Caco-2 (cell line): ENCODE measurements around the gene HNRNPC. TPM values are rescaled to one million over a fixed set of nuclear protein-coding genes. Genes with fewer than 3 reads are reported as not detected.
"Not testable (repeated sequence)": the region's sequence is repeated elsewhere in the genome, so short reads cannot be mapped to it uniquely, and the experiment has no call there.

Experiments
- BruUV-seq: library from RNA; stranded (reverse); fragments of 400-500 nt; replicated peaks from 2 replicates; lab custom pipeline; 2021; lab: Mats Ljungman, UMichigan
- CTCF ChIA-PET: fragments of 300-600 bp; sonication (Branson Sonifier 250); formaldehyde crosslinking; loops from one replicate; lab custom pipeline; 2022; ENCODE audit warnings: antibody characterized with exemption; lab: Charles Lee
- POLR2A ChIA-PET: fragments of 300-600 bp; sonication (Branson Sonifier 250); formaldehyde crosslinking; loops from one replicate; lab custom pipeline; 2022; ENCODE audit warnings: antibody characterized with exemption; lab: Charles Lee
- DNase-seq, 2 experiments: peaks; one replicate each; pipeline versions ENCODE4 v3.0.0 to v3.0.0-alpha.2; 2020 to 2022
- H3K27me3 ChIP-seq: replicated peaks from 2 replicates; pipeline ENCODE4 v1.6.0; 2011; ENCODE audit warnings: low read length; ENCODE audit not compliant: control insufficient read depth, insufficient read depth
- H3K36me3 ChIP-seq: 2 replicates; pipeline ENCODE4 v1.5.1; 2011; ENCODE audit warnings: low read length; ENCODE audit not compliant: control insufficient read depth, insufficient read depth
- H3K4me1 ChIP-seq: fragments of 250-450 bp; sonication (Bioruptor Pico); 2 replicates; pipeline ENCODE4 v1.5.1; 2020; ENCODE audit warnings: mild to moderate bottlenecking
- H3K4me3 ChIP-seq: 2 replicates; pipeline ENCODE4 v1.5.1; 2011; ENCODE audit warnings: low read depth, mild to moderate bottlenecking, control low read depth, low read length
- H3K9me3 ChIP-seq: fragments of 250-450 bp; sonication (Bioruptor Pico); 2 replicates; pipeline ENCODE4 v1.5.1; 2020; ENCODE audit warnings: mild to moderate bottlenecking, moderate library complexity
- H3K27ac Mint-ChIP-seq: one replicate; pipeline ENCODE4 v1.8.0; 2022; ENCODE audit warnings: mixed read lengths; ENCODE audit not compliant: unreplicated experiment
- H3K27me3 Mint-ChIP-seq: one replicate; pipeline ENCODE4 v1.8.0; 2022; ENCODE audit warnings: mixed read lengths; ENCODE audit not compliant: insufficient read depth, unreplicated experiment
- H3K36me3 Mint-ChIP-seq: one replicate; pipeline ENCODE4 v1.8.0; 2022; ENCODE audit warnings: mild to moderate bottlenecking, mixed read lengths; ENCODE audit not compliant: insufficient read depth, unreplicated experiment
- H3K4me1 Mint-ChIP-seq: one replicate; pipeline ENCODE4 v1.8.0; 2022; ENCODE audit warnings: low read depth, mixed read lengths; ENCODE audit not compliant: unreplicated experiment
- H3K4me3 Mint-ChIP-seq: one replicate; pipeline ENCODE4 v1.8.0; 2022; ENCODE audit warnings: mild to moderate bottlenecking, moderate library complexity, mixed read lengths; ENCODE audit not compliant: unreplicated experiment
- H3K9me3 Mint-ChIP-seq: one replicate; pipeline ENCODE4 v1.8.0; 2022; ENCODE audit warnings: mixed read lengths; ENCODE audit not compliant: unreplicated experiment
- CTCF ChIP-seq, 2 experiments: fragments of 200-600 bp in 1 of 2; IDR thresholded peaks; 1 replicate in 1 of 2; 2 replicates in 1 of 2; pipeline versions ENCODE4 v1.5.1 to v1.8.0; 2011 to 2022; ENCODE audit warnings: antibody characterized with exemption in 1 of 2, control low read depth in 1 of 2, inconsistent platforms in 1 of 2, low read depth in 1 of 2, low read length in 1 of 2, mild to moderate bottlenecking in 1 of 2, moderate library complexity in 1 of 2; ENCODE audit not compliant: insufficient read depth in 1 of 2, severe bottlenecking in 1 of 2, unreplicated experiment in 1 of 2
- intact Hi-C: fragments of 100-400 bp; cut with micrococcal nuclease; formaldehyde crosslinking; loops from one replicate; pipeline ENCODE4 v1.10.0; 2022; ENCODE audit not compliant: unreplicated experiment
- total RNA-seq: library from RNA; stranded (reverse); gene quantifications from 2 replicates; pipeline ENCODE4 v1.2.3, GENCODE V29; 2022

The HNRNPC gene
- total RNA-seq, 1 experiment from 2014 or later = 512 TPM

- H3K27me3 ChIP-seq = no peaks in the 10 kb centered on the region
- Mint-ChIP-seq H3K9me3 (no peaks in the 10 kb centered on the region), H3K27ac (peak overlapping the region; percentile 89), H3K36me3 (no peaks in the 10 kb centered on the region), H3K4me3 (peak overlapping the region; percentile 78), H3K4me1 (no peaks in the 10 kb centered on the region), H3K27me3 (no peaks in the 10 kb centered on the region)
- peaks cover 21% of the 10 kb centered on the region for H3K4me1 ChIP-seq
- no TSS peak for BruUV-seq
- no peaks in the 10 kb centered on the region for H3K36me3 ChIP-seq
- H3K9me3 ChIP-seq = no peaks in the 10 kb centered on the region
- peak overlapping the region; percentile 36 for H3K4me3 ChIP-seq
- intact Hi-C loops = loop anchor here (1.0 to 2.0 kb wide), 2 partner anchors 39 to 248 kb away; partner anchors contain the start of gene HNRNPC
- ChIA-PET CTCF (no interaction called here), POLR2A (interaction anchor here (1.5 kb wide), 1 partner anchor 147 kb away, joined by 5 read pairs; the partner anchor contains the start of gene CHD8)
- peak; percentile 93 to 97 for DNase-seq
- no peak for TF ChIP-seq CTCF (IDR thresholded peaks at IDR 0.05; ENCODE audit: insufficient read depth in 1 of 2, low read depth in 1 of 2, low read length in 1 of 2, severe bottlenecking in 1 of 2, unreplicated experiment in 1 of 2)
Measured at GRCh38 chr14:21308479-21309237, 39.4 kb upstream of the HNRNPC start.

DNA sequence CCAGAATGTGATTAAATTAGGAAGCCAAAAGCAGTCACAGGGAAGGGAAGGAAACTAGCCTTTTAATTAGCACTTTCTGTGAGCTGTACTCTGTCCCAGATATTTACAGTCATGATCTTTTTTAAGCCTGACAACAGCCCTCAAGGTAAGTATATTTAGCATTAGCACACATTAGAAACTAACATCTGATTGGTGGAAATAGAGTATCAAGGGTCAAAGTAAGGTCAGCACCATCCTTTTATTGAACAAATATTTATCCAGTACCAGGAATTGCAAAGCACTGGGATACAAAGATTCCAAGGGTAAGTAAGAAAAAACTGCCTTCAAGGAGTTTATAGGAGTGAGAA is 38.9 kb upstream of the HNRNPC start:
- H3K4me3 ChIP-seq = peak overlapping the region; percentile 36
- no peak for DNase-seq
- H3K4me1 ChIP-seq = peaks cover 21% of the 10 kb centered on the region
- no peaks in the 10 kb centered on the region for H3K9me3 ChIP-seq
- H3K4me3 Mint-ChIP-seq = peak overlapping the region; percentile 78
- H3K27ac Mint-ChIP-seq = peak overlapping the region; percentile 89
- H3K36me3 ChIP-seq = no peaks in the 10 kb centered on the region
- no peaks in the 10 kb centered on the region for H3K36me3 Mint-ChIP-seq
- no peaks in the 10 kb centered on the region for H3K4me1 Mint-ChIP-seq
- H3K9me3 Mint-ChIP-seq = no peaks in the 10 kb centered on the region
- intact Hi-C loops = loop anchor here (1.0 to 2.0 kb wide), 2 partner anchors 39 to 249 kb away; partner anchors contain the start of gene HNRNPC
- H3K27me3 Mint-ChIP-seq = no peaks in the 10 kb centered on the region
- H3K27me3 ChIP-seq = no peaks in the 10 kb centered on the region
- ChIA-PET POLR2A (interaction anchor here (1.5 kb wide), 1 partner anchor 147 kb away, joined by 5 read pairs; the partner anchor contains the start of gene CHD8), CTCF (no interaction called here)
- no peak for TF ChIP-seq CTCF (IDR thresholded peaks at IDR 0.05; ENCODE audit: insufficient read depth in 1 of 2, low read depth in 1 of 2, low read length in 1 of 2, severe bottlenecking in 1 of 2, unreplicated experiment in 1 of 2)
- TSS peak; percentile 97 for BruUV-seq

- no TSS peak for BruUV-seq
- DNase-seq = no peak
- H3K27me3 Mint-ChIP-seq = no peaks in the 10 kb centered on the region
- Histone ChIP-seq H3K9me3 (no peaks in the 10 kb centered on the region), H3K27me3 (no peaks in the 10 kb centered on the region), H3K4me1 (peaks cover 21% of the 10 kb centered on the region), H3K36me3 (no peaks in the 10 kb centered on the region), H3K4me3 (peak overlapping the region; percentile 5)
- intact Hi-C loops = loop anchor here (1.0 to 2.0 kb wide), 2 partner anchors 38 to 249 kb away; partner anchors contain the start of gene HNRNPC
- ChIA-PET POLR2A (interaction anchor here (1.5 kb wide), 1 partner anchor 148 kb away, joined by 5 read pairs; the partner anchor contains the start of gene CHD8), CTCF (interaction anchor here (0.5 kb wide), 1 partner anchor 148 kb away, joined by 3 read pairs; the partner anchor contains the start of gene CHD8)
- H3K36me3 Mint-ChIP-seq = no peaks in the 10 kb centered on the region
- H3K9me3 Mint-ChIP-seq = no peaks in the 10 kb centered on the region
- TF ChIP-seq CTCF (IDR thresholded peaks at IDR 0.05; ENCODE audit: insufficient read depth in 1 of 2, low read depth in 1 of 2, low read length in 1 of 2, severe bottlenecking in 1 of 2, unreplicated experiment in 1 of 2) = no peak
- no peak overlapping the region for H3K27ac Mint-ChIP-seq
- H3K4me3 Mint-ChIP-seq = peak overlapping the region; percentile 78
- no peaks in the 10 kb centered on the region for H3K4me1 Mint-ChIP-seq
Measured at GRCh38 chr14:21307637-21308036, 38.4 kb upstream of the HNRNPC start.

DNA sequence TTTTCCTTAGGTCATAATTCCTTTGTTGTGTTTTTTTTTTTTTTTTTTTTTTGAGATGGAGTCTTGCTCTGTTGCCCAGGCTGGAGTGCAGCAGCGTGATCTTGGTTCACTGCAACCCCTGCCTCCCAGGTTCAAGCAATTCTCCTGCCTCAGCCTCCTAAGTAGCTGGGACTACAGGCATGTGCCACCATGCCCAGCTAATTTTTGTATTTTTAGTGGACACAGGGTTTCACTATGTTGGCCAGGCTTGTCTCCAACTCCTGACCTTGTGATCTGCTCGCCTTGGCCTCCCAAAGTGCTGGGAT is 33.5 kb upstream of the HNRNPC start:
- H3K27me3 Mint-ChIP-seq, H3K36me3 Mint-ChIP-seq, H3K4me3 Mint-ChIP-seq, H3K4me1 ChIP-seq, H3K4me3 ChIP-seq, H3K9me3 Mint-ChIP-seq, CTCF ChIA-PET, DNase-seq, intact Hi-C loops, BruUV-seq, POLR2A ChIA-PET, H3K27me3 ChIP-seq, H3K27ac Mint-ChIP-seq, H3K9me3 ChIP-seq, H3K4me1 Mint-ChIP-seq, H3K36me3 ChIP-seq: not testable (repeated sequence)
